PFSK-1 (cell line): Measurements from ENCODE around the gene PCID2.

Experiments
- POLR2AphosphoS5 ChIP-seq: IDR thresholded peaks from 2 replicates; pipeline ENCODE4 v1.6.1; 2012; ENCODE audit warnings: low read depth, mild to moderate bottlenecking, control low read depth, low read length, moderate library complexity
- TAF1 ChIP-seq: IDR thresholded peaks from 2 replicates; pipeline ENCODE4 v1.6.1; 2012; ENCODE audit warnings: low read length, control low read depth, borderline replicate concordance; ENCODE audit not compliant: insufficient read depth
- TF ChIP-seq, protein P1 (sequence below), 2 experiments: IDR thresholded peaks; 2 replicates each; pipeline versions ENCODE4 v1.6.1 to v1.8.0; 2011 to 2012; ENCODE audit warnings: low read depth in 2 of 2, low read length in 2 of 2, control low read depth in 1 of 2, inconsistent platforms in 1 of 2, mild to moderate bottlenecking in 1 of 2, moderate library complexity in 1 of 2; ENCODE audit not compliant: insufficient read depth in 1 of 2

DNA sequence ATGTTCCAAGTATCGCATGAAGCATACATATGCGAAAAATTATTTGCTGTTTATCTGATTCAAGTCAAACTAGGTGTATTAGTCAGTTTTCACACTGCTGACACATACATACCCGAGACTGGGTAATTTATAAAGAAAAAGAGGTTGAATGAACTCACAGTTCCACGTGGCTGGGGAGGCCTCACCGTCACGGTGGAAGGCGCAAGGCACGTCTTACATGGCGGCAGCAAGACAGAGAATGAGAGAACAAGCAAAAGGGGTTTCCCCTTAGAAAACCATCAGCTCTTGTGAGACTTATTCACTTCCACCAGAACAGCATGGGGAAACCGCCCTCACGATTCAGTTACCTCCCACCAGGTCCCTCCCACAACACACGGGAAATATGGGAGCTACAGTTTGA lies 63.0 kb downstream of the PCID2 start:
- no peak for TF ChIP-seq POLR2AphosphoS5
- TF ChIP-seq, protein P1, sequence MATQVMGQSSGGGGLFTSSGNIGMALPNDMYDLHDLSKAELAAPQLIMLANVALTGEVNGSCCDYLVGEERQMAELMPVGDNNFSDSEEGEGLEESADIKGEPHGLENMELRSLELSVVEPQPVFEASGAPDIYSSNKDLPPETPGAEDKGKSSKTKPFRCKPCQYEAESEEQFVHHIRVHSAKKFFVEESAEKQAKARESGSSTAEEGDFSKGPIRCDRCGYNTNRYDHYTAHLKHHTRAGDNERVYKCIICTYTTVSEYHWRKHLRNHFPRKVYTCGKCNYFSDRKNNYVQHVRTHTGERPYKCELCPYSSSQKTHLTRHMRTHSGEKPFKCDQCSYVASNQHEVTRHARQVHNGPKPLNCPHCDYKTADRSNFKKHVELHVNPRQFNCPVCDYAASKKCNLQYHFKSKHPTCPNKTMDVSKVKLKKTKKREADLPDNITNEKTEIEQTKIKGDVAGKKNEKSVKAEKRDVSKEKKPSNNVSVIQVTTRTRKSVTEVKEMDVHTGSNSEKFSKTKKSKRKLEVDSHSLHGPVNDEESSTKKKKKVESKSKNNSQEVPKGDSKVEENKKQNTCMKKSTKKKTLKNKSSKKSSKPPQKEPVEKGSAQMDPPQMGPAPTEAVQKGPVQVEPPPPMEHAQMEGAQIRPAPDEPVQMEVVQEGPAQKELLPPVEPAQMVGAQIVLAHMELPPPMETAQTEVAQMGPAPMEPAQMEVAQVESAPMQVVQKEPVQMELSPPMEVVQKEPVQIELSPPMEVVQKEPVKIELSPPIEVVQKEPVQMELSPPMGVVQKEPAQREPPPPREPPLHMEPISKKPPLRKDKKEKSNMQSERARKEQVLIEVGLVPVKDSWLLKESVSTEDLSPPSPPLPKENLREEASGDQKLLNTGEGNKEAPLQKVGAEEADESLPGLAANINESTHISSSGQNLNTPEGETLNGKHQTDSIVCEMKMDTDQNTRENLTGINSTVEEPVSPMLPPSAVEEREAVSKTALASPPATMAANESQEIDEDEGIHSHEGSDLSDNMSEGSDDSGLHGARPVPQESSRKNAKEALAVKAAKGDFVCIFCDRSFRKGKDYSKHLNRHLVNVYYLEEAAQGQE (IDR thresholded peaks at IDR 0.05; ENCODE audit: insufficient read depth in 1 of 2, low read depth in 2 of 2, low read length in 2 of 2): no peak
- no peak for TF ChIP-seq TAF1
